Spleen (tissue), 11 donors: ENCODE measurements around the gene TEX2. TPM values are rescaled to one million over a fixed set of nuclear protein-coding genes. Genes with fewer than 3 reads are reported as not detected.
"Not testable (repeated sequence)": the region's sequence is repeated elsewhere in the genome, so short reads cannot be mapped to it uniquely, and the experiment has no call there.

Experiments
- DNase-seq: peaks from one replicate; pipeline ENCODE4 v3.0.0-alpha.2; 2020
- H3K27ac ChIP-seq, 8 donors: fragments of 200-600 bp; sonication (generic) in 7 of 8; 1 replicate in 4 of 8; 2 replicates in 4 of 8; pipeline versions ENCODE4 v1.5.0 to v1.8.0; 2016 to 2021; ENCODE audit warnings: inconsistent platforms in 4 of 8, mild to moderate bottlenecking in 4 of 8, moderate library complexity in 1 of 8
- H3K27me3 ChIP-seq, 7 donors: fragments of 200-600 bp; sonication (generic) in 6 of 7; replicated peaks in 1 of 7; 1 replicate in 4 of 7; 2 replicates in 3 of 7; pipeline versions ENCODE4 v1.5.0 to v1.8.0; 2016 to 2021; ENCODE audit warnings: inconsistent platforms in 3 of 7, mild to moderate bottlenecking in 1 of 7
- H3K36me3 ChIP-seq, 6 donors: fragments of 200-600 bp; sonication (generic) in 5 of 6; 1 replicate in 4 of 6; 2 replicates in 2 of 6; pipeline versions ENCODE4 v1.5.0 to v1.8.0; 2016 to 2021; ENCODE audit warnings: inconsistent platforms in 2 of 6
- H3K4me1 ChIP-seq, 6 donors: fragments of 200-600 bp; sonication (generic) in 5 of 6; 1 replicate in 3 of 6; 2 replicates in 3 of 6; pipeline versions ENCODE4 v1.5.0 to v1.8.0; 2016 to 2021; ENCODE audit warnings: inconsistent platforms in 3 of 6
- H3K4me3 ChIP-seq, 8 donors: fragments of 200-600 bp; sonication (generic) in 7 of 8; 1 replicate in 4 of 8; 2 replicates in 4 of 8; pipeline versions ENCODE4 v1.5.0 to v1.8.0; 2016 to 2021; ENCODE audit warnings: inconsistent platforms in 4 of 8, mild to moderate bottlenecking in 4 of 8, moderate library complexity in 2 of 8
- H3K9me3 ChIP-seq, 8 donors: fragments of 200-600 bp; sonication (generic) in 7 of 8; 1 replicate in 4 of 8; 2 replicates in 4 of 8; pipeline versions ENCODE4 v1.5.0 to v1.8.0; 2016 to 2021; ENCODE audit warnings: inconsistent platforms in 4 of 8
- POLR2A ChIP-seq, 3 donors: fragments of 450-650 bp; IDR thresholded peaks; one replicate each; pipeline ENCODE4 v1.5.1; 2017; ENCODE audit warnings: antibody characterized with exemption in 3 of 3, mild to moderate bottlenecking in 1 of 3
- POLR2AphosphoS5 ChIP-seq, 3 donors: sonication (generic); formaldehyde crosslinking; IDR thresholded peaks; one replicate each; pipeline ENCODE4 v1.5.1; 2017; ENCODE audit warnings: antibody characterized with exemption in 3 of 3
- WGBS, 5 donors: extraction: QIAGEN DNeasy Blood & Tissue Kit in 3 of 5; methylation state at CpG; one replicate each; pipeline versions ENCODE4 v1.1.5 to v1.1.7; 2013 to 2018; 5-methylcytosine and 5-hydroxymethylcytosine counted together
- intact Hi-C: fragments of 100-400 bp; cut with DNase I; formaldehyde crosslinking; loops from one replicate; pipeline ENCODE4 v1.15.0; 2023; ENCODE audit warnings: low total_unique reads
- polyA plus RNA-seq, 3 donors: library from polyadenylated mRNA; stranded (reverse); fragments of 200-250 nt; gene quantifications; one replicate each; pipeline ENCODE4 v1.2.1, GENCODE V29; 2013
- total RNA-seq, 7 donors: library from RNA; depleted of rRNA in 3 of 7; stranded (reverse); fragments of >200 nt in 3 of 7; fragmentation: NEBNext Ultra II Directional in 4 of 7; extraction: Animal tissue kit (Norgen Biotek cat#: 25700) in 4 of 7; gene quantifications; one replicate each; pipeline versions ENCODE4 v1.1.0 to v1.2.1, GENCODE V29; 2016 to 2021
- TF ChIP-seq, protein P1 (sequence below), 11 experiments: fragments of 200-600 bp in 7 of 11; fragments of 450-650 bp in 4 of 11; sonication (generic) in 4 of 11; IDR thresholded peaks in 8 of 11; conservative IDR thresholded peaks in 3 of 11; 1 replicate in 7 of 11; 2 replicates in 4 of 11; pipeline versions ENCODE4 v1.4.0 to v1.8.0; 2016 to 2021; ENCODE audit warnings: antibody characterized with exemption in 11 of 11, inconsistent platforms in 4 of 11, mild to moderate bottlenecking in 1 of 11
- donor health status: healthy with polysubstance abuse.
- donor health status: DM: no; HTN: no; CAD: no; lungs with moderate emphysema.
- donor health status: DM: no; HTN: no; CAD: no.
- donor health status: Bipolar disorder and iron deficiency.
- donor health status: healthy.
- donor health status: DM: no; HTN: no; CAD: no.
- donor health status: DM: yes; HTN: yes; CAD: no.

The TEX2 gene
- total and polyA plus RNA-seq, 10 donors, result 3.0 to 44.5 (median 26.7) TPM

- no peak for DNase-seq
- Histone ChIP-seq H3K27me3 (no peaks in the 10 kb centered on the region), H3K9me3 (no peaks in the 10 kb centered on the region), H3K4me3 (no peak overlapping the region), H3K36me3 (peaks cover 0 to 82% (median 15%) of the 10 kb centered on the region in 6 donors), H3K4me1 (peaks cover 0 to 27% (median 6%) of the 10 kb centered on the region in 6 donors), H3K27ac (no peak overlapping the region)
- no peak for TF ChIP-seq POLR2AphosphoS5 (IDR thresholded peaks at IDR 0.05)
- no peak for TF ChIP-seq POLR2A (IDR thresholded peaks at IDR 0.05)
- TF ChIP-seq, protein P1, sequence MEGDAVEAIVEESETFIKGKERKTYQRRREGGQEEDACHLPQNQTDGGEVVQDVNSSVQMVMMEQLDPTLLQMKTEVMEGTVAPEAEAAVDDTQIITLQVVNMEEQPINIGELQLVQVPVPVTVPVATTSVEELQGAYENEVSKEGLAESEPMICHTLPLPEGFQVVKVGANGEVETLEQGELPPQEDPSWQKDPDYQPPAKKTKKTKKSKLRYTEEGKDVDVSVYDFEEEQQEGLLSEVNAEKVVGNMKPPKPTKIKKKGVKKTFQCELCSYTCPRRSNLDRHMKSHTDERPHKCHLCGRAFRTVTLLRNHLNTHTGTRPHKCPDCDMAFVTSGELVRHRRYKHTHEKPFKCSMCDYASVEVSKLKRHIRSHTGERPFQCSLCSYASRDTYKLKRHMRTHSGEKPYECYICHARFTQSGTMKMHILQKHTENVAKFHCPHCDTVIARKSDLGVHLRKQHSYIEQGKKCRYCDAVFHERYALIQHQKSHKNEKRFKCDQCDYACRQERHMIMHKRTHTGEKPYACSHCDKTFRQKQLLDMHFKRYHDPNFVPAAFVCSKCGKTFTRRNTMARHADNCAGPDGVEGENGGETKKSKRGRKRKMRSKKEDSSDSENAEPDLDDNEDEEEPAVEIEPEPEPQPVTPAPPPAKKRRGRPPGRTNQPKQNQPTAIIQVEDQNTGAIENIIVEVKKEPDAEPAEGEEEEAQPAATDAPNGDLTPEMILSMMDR (IDR thresholded peaks at IDR 0.05 in 8 of 11, conservative IDR thresholded peaks at IDR 0.05 in 3 of 11), result no peak
- intact Hi-C loops, result no loop called here
- WGBS, 5 donors, result 92 to 100% (median 99%) methylated on average over 4 of the region's 4 CpGs
These were observed 92.8 kb downstream of the TEX2 start for GRCh38 chr17:64170286-64170685.

DNA sequence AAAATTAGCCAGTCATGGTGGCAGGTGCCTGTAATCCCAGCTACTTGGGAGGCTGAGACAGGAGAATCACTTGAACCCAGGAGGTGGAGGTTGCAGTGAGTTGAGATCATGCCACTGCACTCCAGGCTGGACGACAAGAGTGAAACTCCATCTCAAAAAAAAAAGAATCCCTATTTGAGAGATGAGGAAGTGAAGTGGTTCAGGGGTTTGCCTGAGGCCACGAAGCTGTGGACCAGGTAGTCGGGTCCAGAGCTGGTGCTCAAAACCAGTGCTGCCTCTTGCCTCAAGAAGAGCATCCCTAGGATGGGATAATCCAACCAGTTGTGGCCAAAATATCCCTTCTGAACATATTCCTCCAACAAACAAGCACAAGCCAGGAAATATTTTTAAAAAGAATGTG, 95.4 kb downstream of the TEX2 start:
- H3K4me1 ChIP-seq, DNase-seq, H3K27ac ChIP-seq, intact Hi-C loops, H3K27me3 ChIP-seq, H3K4me3 ChIP-seq, H3K9me3 ChIP-seq: not testable (repeated sequence)
- WGBS, 5 donors, result 72 to 86% (median 77%) methylated on average over 3 of the region's 3 CpGs
- peaks cover 0 to 97% (median 15%) of the 10 kb centered on the region in 6 donors for H3K36me3 ChIP-seq

DNA sequence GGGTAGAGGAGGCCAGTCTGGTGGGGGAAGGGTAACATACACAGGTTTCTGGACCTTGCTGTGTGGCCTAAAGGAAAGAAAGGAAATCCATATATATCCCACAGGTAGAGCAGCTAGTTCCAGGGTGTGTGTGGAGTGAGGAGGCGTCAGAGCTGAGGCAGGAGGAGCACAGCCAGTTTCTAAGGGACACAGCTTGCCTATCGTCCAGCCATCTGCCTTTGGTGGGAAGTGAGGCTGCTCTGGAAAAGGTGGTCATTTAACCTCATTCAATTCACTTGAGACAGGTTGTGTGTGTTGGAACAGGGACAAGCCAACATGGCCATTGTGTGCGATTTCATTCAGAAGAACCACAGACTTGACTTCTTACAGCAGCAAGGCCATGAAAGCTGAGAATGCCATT, 96.2 kb downstream of the TEX2 start:
- Histone ChIP-seq H3K27me3 (no peaks in the 10 kb centered on the region), H3K36me3 (peaks cover 0 to 91% (median 15%) of the 10 kb centered on the region in 6 donors), H3K9me3 (no peaks in the 10 kb centered on the region), H3K27ac (no peak overlapping the region), H3K4me1 (no peaks in the 10 kb centered on the region), H3K4me3 (no peak overlapping the region)
- intact Hi-C loops, result no loop called here
- 89 to 97% (median 94%) methylated on average over 3 of the region's 3 CpGs for WGBS, 5 donors
- TF ChIP-seq POLR2AphosphoS5 (IDR thresholded peaks at IDR 0.05) (no peak), POLR2A (IDR thresholded peaks at IDR 0.05) (no peak)
- TF ChIP-seq, protein P1 (IDR thresholded peaks at IDR 0.05 in 8 of 11, conservative IDR thresholded peaks at IDR 0.05 in 3 of 11), result no peak
- DNase-seq, result no peak

DNA sequence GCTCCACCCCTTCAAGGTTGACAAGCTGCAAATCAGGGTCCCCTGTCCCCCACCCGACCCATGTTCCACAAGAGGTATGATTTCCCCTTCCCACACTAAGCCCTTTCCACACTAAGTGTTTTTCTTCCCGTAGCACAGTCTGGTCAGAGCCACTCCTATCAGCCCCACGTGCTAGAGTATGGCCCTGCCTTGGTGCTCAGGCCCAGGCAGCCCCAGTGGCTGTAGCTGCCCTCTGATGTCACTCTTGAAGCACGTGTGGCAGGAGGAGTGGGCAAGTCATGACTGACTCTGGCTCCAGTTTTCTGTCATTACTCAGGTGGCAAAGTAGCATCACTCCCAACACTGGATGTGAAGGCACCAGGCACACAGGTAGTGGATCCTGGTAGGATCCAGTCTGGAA, 97.7 kb downstream of the TEX2 start:
- no peaks in the 10 kb centered on the region for H3K27me3 ChIP-seq
- no peak for DNase-seq
- intact Hi-C loops, result no loop called here
- peaks cover 0 to 87% (median 15%) of the 10 kb centered on the region in 6 donors for H3K36me3 ChIP-seq
- H3K27ac ChIP-seq, result no peak overlapping the region
- H3K9me3 ChIP-seq, result no peaks in the 10 kb centered on the region
- TF ChIP-seq POLR2A (IDR thresholded peaks at IDR 0.05) (no peak), POLR2AphosphoS5 (IDR thresholded peaks at IDR 0.05) (no peak)
- TF ChIP-seq, protein P1 (IDR thresholded peaks at IDR 0.05 in 8 of 11, conservative IDR thresholded peaks at IDR 0.05 in 3 of 11), result no peak
- no peak overlapping the region for H3K4me3 ChIP-seq
- H3K4me1 ChIP-seq, result no peaks in the 10 kb centered on the region
- 88 to 95% (median 90%) methylated on average over 3 to 4 of the region's 4 CpGs for WGBS, 5 donors
